ENCODE measurements around the gene ABCC1. TPM values are rescaled to one million over a fixed set of nuclear protein-coding genes. Genes with fewer than 3 reads are reported as not detected.

ABCC1 gene
- total and polyA plus RNA-seq, 3 donors from 2014 or later, result 54.7 to 90.6 (median 88.0) TPM

GRCh38 chr16:15970743-15971439 lies 21.5 kb downstream of the ABCC1 start:
- H3K27ac ChIP-seq, result no peak overlapping the region
- DNase-seq, result no peak
- no peaks in the 10 kb centered on the region for H3K9me3 ChIP-seq
- H3K4me1 ChIP-seq, result peaks cover 27% of the 10 kb centered on the region
- intact Hi-C loops (cut with DNase I; ENCODE audit: low total_unique reads), result no loop called here
- H3K4me3 ChIP-seq, result no peak overlapping the region
- no peak for TF ChIP-seq CTCF (IDR thresholded peaks at IDR 0.05)
- TF ChIP-seq POLR2A (IDR thresholded peaks at IDR 0.05), result no peak
- no peaks in the 10 kb centered on the region for H3K36me3 ChIP-seq (ENCODE audit: low read depth, missing control alignments)
- H3K27me3 ChIP-seq, result no peaks in the 10 kb centered on the region
- 89% methylated on average over 7 of the region's 7 CpGs for WGBS, 2 donors

- peaks cover 29% of the 10 kb centered on the region for H3K4me1 ChIP-seq
- WGBS, 2 donors, result 87 to 93% methylated on average over 9 of the region's 9 CpGs
- H3K9me3 ChIP-seq, result no peaks in the 10 kb centered on the region
- H3K27me3 ChIP-seq, result no peaks in the 10 kb centered on the region
- H3K4me3 ChIP-seq, result no peak overlapping the region
- TF ChIP-seq CTCF (IDR thresholded peaks at IDR 0.05) (no peak), POLR2A (IDR thresholded peaks at IDR 0.05) (no peak)
- no peak for DNase-seq
- H3K36me3 ChIP-seq (ENCODE audit: low read depth, missing control alignments), result no peaks in the 10 kb centered on the region
- H3K27ac ChIP-seq, result no peak overlapping the region
- intact Hi-C loops (cut with DNase I; ENCODE audit: low total_unique reads), result no loop called here
Measured at GRCh38 chr16:15971440-15971815, 22.0 kb downstream of the ABCC1 start.

GRCh38 chr16:15972046-15972868 lies 22.8 kb downstream of the ABCC1 start:
- intact Hi-C loops (cut with DNase I; ENCODE audit: low total_unique reads), result no loop called here
- no peak overlapping the region for H3K27ac ChIP-seq

GRCh38 chr16:15973421-15973820 lies 24.0 kb downstream of the ABCC1 start:
- TF ChIP-seq POLR2A (IDR thresholded peaks at IDR 0.05) (no peak), CTCF (IDR thresholded peaks at IDR 0.05) (no peak)
- no peak overlapping the region for H3K4me3 ChIP-seq
- intact Hi-C loops (cut with DNase I; ENCODE audit: low total_unique reads), result no loop called here
- peak overlapping the region in 1 of 2 donors; percentile 30 for H3K27ac ChIP-seq
- H3K9me3 ChIP-seq, result no peaks in the 10 kb centered on the region
- H3K27me3 ChIP-seq, result no peaks in the 10 kb centered on the region
- peaks cover 33% of the 10 kb centered on the region for H3K4me1 ChIP-seq
- no peaks in the 10 kb centered on the region for H3K36me3 ChIP-seq (ENCODE audit: low read depth, missing control alignments)
- DNase-seq, result no peak
- 83 to 84% methylated on average over 5 of the region's 5 CpGs for WGBS, 2 donors

More at GRCh38 chr16:15972046-15972868, 22.8 kb downstream of the ABCC1 start:
- no peaks in the 10 kb centered on the region for H3K27me3 ChIP-seq
- no peaks in the 10 kb centered on the region for H3K9me3 ChIP-seq
- DNase-seq, result no peak
- no peak overlapping the region for H3K4me3 ChIP-seq
- H3K4me1 ChIP-seq, result peaks cover 29% of the 10 kb centered on the region
- no peaks in the 10 kb centered on the region for H3K36me3 ChIP-seq (ENCODE audit: low read depth, missing control alignments)
- TF ChIP-seq CTCF (IDR thresholded peaks at IDR 0.05) (no peak), POLR2A (IDR thresholded peaks at IDR 0.05) (no peak)
- WGBS, 2 donors, result 33 to 45% methylated on average over 2 to 3 of the region's 3 CpGs
